EL (cell line): ENCODE results near the gene TMEM200A.
"Not testable (repeated sequence)": the region's sequence is repeated elsewhere in the genome, so short reads cannot be mapped to it uniquely, and the experiment has no call there.

Experiments
- DNase-seq: peaks from one replicate; pipeline ENCODE4 v3.0.0-alpha.2; 2016

TMEM200A gene

DNA sequence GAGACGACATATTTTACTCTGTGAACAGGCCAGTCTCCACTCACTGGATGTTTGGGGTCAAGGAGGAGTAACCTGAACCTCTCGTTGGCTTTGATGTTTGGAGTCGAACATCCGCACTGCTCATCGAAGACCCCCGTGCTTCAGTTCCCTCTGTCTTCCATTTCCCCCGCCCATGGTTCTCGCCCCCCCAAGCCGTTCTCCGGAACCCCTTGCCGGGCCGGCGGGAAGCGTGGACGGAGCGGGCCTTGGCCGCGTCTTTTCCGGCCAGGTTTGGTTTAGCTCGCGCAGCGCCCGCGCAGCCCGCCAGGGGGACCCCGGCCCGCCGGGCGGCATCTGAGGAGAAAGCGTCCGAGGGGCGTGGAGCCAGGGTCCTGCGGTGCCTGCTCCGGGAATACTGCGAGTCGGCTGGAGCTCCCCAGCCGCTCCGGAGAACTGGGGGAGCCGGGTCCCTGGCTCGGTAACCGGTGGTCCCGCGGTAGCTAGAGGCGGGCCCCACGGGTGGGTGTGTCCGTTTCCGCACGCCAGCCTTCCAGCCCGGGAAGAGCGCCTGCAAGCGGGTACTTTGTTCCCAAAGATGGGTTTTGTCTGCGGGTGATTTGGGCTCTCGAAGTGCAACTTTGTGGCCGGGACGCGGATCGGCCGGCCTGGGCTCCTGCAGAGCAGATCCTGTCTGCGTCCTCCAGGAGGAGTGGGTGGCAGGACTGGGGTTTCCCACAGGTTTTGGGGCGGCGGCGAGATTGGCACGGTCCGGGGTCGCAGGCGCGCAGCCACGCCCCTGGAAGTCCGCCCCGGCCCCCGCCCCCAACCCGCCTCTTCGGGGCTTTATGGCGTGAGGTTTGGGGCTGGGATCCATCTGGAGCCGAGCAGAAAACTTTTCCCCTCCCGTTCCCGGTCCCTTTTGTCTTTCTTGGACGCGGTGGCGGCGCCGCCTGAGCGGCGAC lies at the start of gene TMEM200A:
Gene TMEM200A, plus strand, starts transcription at position 852 of the 941 bp plus-strand sequence. CDS start 74,406 bp downstream, outside the sequence.
- DNase-seq = peak; percentile 78

DNA sequence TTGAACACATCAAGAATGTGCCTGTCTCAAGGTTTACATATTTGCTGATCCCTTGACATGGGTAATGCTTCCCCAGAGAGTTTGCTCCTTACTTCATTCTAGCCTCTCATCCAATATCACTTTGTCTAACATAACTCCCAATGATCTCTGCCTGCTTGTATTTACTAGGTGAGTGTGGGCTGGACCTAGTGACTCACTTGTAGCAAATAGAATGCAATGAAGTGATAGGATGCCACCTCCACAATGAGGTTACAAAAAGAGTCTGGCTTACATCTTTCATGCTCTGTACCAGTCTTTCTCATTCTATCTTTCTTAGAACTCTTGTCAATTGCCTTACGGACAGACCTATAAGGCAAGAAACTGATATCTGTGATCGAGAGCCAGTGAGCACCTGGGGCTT lies 44.9 kb upstream of the TMEM200A start:
- DNase-seq = no peak

- peak; percentile 68 for DNase-seq
Observed at GRCh38 chr6:130322673-130323268, 43.0 kb upstream of the TMEM200A start.

- DNase-seq = peak; percentile 81
Observed at GRCh38 chr6:130324657-130325056, 41.2 kb upstream of the TMEM200A start.

- no peak for DNase-seq
Observed at GRCh38 chr6:130326496-130326895, 39.3 kb upstream of the TMEM200A start.

GRCh38 chr6:130337534-130337933 lies 28.3 kb upstream of the TMEM200A start:
- DNase-seq = no peak

DNA sequence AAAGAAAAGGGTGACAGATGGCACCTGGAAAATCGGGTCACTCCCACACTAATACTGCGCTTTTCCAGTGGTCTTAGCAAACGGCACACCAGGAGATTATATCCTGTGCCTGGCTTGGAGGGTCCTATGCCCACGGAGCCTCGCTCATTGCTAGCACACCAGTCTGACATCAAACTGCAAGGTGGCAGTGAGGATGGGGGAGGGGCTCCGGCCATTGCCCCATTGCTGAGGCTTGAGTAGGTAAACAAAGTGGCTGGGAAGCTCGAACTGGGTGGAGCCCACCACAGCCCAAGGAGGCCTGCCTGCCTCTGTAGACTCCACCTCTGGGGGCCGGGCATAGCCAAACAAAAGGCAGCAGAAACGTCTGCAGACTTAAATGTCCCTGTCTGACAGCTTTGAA lies 19.5 kb upstream of the TMEM200A start:
- not testable (repeated sequence) for DNase-seq

- DNase-seq = no peak
Observed at GRCh38 chr6:130354322-130354721, 11.5 kb upstream of the TMEM200A start.

- no peak for DNase-seq
Observed at GRCh38 chr6:130355572-130355971, 10.2 kb upstream of the TMEM200A start.

- DNase-seq = no peak
Observed at GRCh38 chr6:130357436-130357835, 8.4 kb upstream of the TMEM200A start.

GRCh38 chr6:130359736-130360135 lies 6.1 kb upstream of the TMEM200A start:
- DNase-seq = peak; percentile 32

DNA sequence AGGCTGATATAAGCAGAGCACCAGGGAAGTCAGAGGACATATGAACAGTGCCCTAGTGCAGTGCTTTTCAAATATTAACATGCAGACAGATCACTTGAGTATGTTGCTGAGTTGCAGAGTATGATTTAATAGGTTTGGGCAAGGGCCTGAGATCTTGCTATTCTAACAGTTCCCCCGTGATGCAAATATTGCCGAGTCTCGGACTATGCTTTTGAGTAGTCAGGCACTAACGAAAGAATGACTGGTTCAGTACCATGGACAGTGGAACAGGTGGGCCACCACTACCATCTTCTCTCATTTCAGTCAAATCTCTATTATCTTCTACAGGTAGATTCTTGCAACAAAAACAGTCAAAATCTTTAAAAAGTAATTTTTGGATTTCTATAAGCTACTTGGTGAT lies 3.7 kb upstream of the TMEM200A start:
- no peak for DNase-seq

GRCh38 chr6:130364224-130364780 lies 1.5 kb upstream of the TMEM200A start:
- DNase-seq = no peak

GRCh38 chr6:130366107-130367005 lies 539 bp downstream of the TMEM200A start:
- DNase-seq = peak; percentile 73

DNA sequence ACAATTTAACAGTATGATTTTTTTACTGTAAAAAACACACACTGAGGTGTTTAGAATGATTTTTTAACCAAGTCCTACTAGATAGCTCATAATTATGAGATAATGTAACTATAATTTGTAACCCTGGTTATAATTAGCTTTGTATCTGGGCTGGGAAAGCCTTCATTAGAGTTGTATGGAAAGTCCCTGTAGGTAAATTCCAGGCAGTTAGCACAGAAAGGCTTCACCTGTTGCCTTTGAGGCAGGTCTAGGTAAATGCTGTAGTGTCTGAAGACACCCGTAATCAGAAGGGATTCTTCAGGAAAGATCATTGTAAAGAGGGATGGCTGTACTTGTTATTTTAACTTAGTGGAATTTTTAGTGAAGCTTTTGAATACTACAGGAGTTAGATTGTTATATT lies 1.9 kb downstream of the TMEM200A start:
- DNase-seq = no peak

GRCh38 chr6:130368576-130368975 lies 2.8 kb downstream of the TMEM200A start:
- no peak for DNase-seq

DNA sequence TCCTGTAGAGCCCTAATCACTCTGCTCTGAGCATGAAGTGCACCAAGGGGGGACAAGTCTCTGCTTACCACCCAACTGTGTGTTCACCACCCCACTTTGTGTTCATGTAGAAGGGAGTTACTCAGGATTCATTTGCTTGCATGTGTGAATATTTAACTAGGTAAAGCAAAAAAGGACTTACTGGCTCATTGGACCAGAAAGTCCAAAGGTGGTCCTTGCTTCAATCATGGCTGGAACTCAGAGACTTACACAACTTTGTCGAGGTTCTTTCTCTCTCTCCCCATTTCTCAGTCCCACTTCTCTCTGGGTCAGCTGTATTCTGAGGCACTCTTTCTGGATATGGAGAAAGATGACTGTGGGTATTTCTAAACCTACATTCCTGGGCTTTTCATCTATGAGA lies 4.0 kb downstream of the TMEM200A start:
- no peak for DNase-seq

- DNase-seq = no peak
Observed at GRCh38 chr6:130371921-130372420, 6.2 kb downstream of the TMEM200A start.

- no peak for DNase-seq
Observed at GRCh38 chr6:130372786-130373185, 7.0 kb downstream of the TMEM200A start.

- DNase-seq = no peak
Observed at GRCh38 chr6:130373992-130374391, 8.2 kb downstream of the TMEM200A start.

DNA sequence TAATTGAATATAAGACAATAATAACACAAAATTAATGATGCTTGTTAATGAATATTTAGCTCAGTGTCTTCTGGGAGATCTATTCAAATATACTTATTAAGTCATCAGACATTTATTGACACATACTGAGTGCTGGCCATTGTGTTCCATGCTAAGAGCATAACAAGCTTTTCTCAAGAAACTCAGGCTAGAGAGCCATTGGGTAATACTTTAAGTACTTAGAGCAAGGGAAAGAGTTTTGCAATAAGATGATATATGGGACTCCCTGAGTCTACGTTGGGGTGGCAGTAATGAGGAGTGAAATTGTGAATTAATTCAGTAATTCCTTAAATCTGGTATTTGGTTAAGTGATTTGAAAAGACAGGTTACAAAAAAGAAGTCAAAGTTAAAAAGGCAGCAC lies 11.1 kb downstream of the TMEM200A start:
- DNase-seq = no peak

- no peak for DNase-seq
Observed at GRCh38 chr6:130377371-130377770, 11.6 kb downstream of the TMEM200A start.

- no peak for DNase-seq
Observed at GRCh38 chr6:130377915-130378314, 12.1 kb downstream of the TMEM200A start.
